MM.1S (cell line): ENCODE results near the gene MSL2.

Experiments
- CTCF ChIP-seq: fragments of 300-600 bp; sonication (generic); IDR thresholded peaks from 2 replicates; pipeline ENCODE4 v1.5.1; 2016; ENCODE audit warnings: antibody characterized with exemption, low read length, mixed read lengths
- EZH2 ChIP-seq: fragments of 300-600 bp; sonication (generic); optimal IDR thresholded peaks from 2 replicates; pipeline ENCODE3; 2017; ENCODE audit warnings: low read depth, mild to moderate bottlenecking, antibody characterized with exemption, low read length, mixed read lengths

DNA sequence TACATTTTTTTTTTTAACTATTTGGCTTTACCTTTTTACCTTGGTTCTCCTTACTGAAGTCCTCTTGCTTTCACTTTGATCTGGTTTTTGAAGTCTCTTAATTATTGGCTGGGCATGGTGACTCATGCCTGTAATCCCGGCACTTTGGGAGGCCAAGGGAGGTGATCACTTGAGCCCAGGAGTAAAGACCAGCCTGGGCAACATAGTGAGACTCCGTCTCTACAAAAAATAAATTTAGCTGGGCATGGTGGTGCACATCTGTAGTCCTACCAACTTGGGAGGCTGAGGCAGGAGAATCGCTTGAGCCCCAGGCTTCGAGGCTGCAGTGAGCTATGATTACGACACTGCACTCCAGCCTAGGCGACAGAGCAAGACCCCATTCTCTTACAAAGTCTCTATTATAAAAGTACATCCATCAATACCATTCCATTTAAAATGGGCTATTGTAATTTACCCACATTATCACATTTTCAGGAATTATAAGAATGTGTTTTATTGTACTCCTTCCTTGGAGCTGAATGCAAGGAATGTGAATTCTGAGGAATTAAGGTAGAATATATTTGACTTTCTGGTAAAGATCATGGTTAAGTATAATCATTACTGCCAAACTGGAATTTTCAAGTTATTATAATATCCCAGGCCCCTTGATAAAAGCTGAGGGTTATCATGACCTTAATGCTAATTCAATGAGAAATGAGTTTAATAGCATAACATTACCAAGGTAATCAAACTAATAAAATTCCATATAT, 49.0 kb downstream of the MSL2 start:
- TF ChIP-seq EZH2 (no peak), CTCF (no peak)
